PC-9 (cell line): ENCODE data around the gene IL16. TPM values are rescaled to one million over a fixed set of nuclear protein-coding genes. Genes with fewer than 3 reads are reported as not detected.

Experiments used
- BruUV-seq: library from RNA; stranded (reverse); fragments of 400-500 nt; replicated peaks from 2 replicates; lab custom pipeline; 2021; lab: Mats Ljungman, UMichigan
- CTCF ChIA-PET: fragments of 300-600 bp; sonication (Branson Sonifier 250); formaldehyde crosslinking; loops from one replicate; lab custom pipeline; 2022; ENCODE audit warnings: antibody characterized with exemption; lab: Charles Lee
- POLR2A ChIA-PET: fragments of 300-600 bp; sonication (Branson Sonifier 250); formaldehyde crosslinking; loops from one replicate; lab custom pipeline; 2022; ENCODE audit warnings: antibody characterized with exemption; ENCODE audit not compliant: unreplicated experiment; lab: Charles Lee
- DNase-seq, 2 experiments: peaks; one replicate each; pipeline versions ENCODE4 v3.0.0 to v3.0.0-alpha.2; 2015 to 2022; ENCODE audit warnings: mixed read lengths in 1 of 2
- H2AFZ ChIP-seq: fragments of 200-600 bp; sonication (generic); 2 replicates; pipeline ENCODE4 v1.8.1; 2017; ENCODE audit warnings: antibody characterized with exemption
- H3F3A ChIP-seq: fragments of 200-600 bp; sonication (generic); 2 replicates; pipeline ENCODE4 v1.8.1; 2017; ENCODE audit warnings: antibody characterized with exemption, mild to moderate bottlenecking, low read depth; ENCODE audit not compliant: insufficient read depth
- H3K27ac ChIP-seq: fragments of 200-600 bp; sonication (generic); 2 replicates; pipeline ENCODE4 v1.6.1; 2016; ENCODE audit warnings: mixed run types
- H3K27me3 ChIP-seq: fragments of 200-600 bp; sonication (generic); 2 replicates; pipeline ENCODE4 v1.6.1; 2016; ENCODE audit warnings: low read depth, mixed run types; ENCODE audit not compliant: insufficient read depth
- H3K36me3 ChIP-seq: fragments of 200-600 bp; sonication (generic); 2 replicates; pipeline ENCODE4 v1.6.1; 2016; ENCODE audit warnings: low read depth, mixed run types
- H3K4me1 ChIP-seq: fragments of 200-600 bp; sonication (generic); replicated peaks from 2 replicates; pipeline ENCODE4 v1.6.1; 2016; ENCODE audit warnings: mixed run types; ENCODE audit not compliant: insufficient read depth
- H3K4me2 ChIP-seq: fragments of 200-600 bp; sonication (generic); 2 replicates; pipeline ENCODE4 v1.6.1; 2017; ENCODE audit warnings: mixed run types
- H3K4me3 ChIP-seq: fragments of 200-600 bp; sonication (generic); 2 replicates; pipeline ENCODE4 v1.6.1; 2016; ENCODE audit warnings: mixed run types
- H3K79me2 ChIP-seq: fragments of 200-600 bp; sonication (generic); 2 replicates; pipeline ENCODE4 v1.6.1; 2017; ENCODE audit warnings: low read depth, mixed run types
- H3K9me2 ChIP-seq: fragments of 200-600 bp; sonication (generic); 2 replicates; pipeline ENCODE4 v1.8.1; 2017; ENCODE audit warnings: mild to moderate bottlenecking; ENCODE audit not compliant: insufficient read depth
- H3K9me3 ChIP-seq: fragments of 200-600 bp; sonication (generic); 2 replicates; pipeline ENCODE4 v1.8.1; 2016; ENCODE audit warnings: low read depth; ENCODE audit not compliant: insufficient read depth
- H4K20me1 ChIP-seq: fragments of 200-600 bp; sonication (generic); 2 replicates; pipeline ENCODE4 v1.8.1; 2017; ENCODE audit not compliant: insufficient read depth
- CTCF ChIP-seq: fragments of 200-600 bp; sonication (generic); conservative IDR thresholded peaks from 2 replicates; pipeline ENCODE4 v1.6.1; 2017; ENCODE audit warnings: mixed run types, antibody characterized with exemption, mild to moderate bottlenecking, moderate library complexity
- EZH2 ChIP-seq: fragments of 200-600 bp; sonication (generic); IDR thresholded peaks from 2 replicates; pipeline ENCODE4 v1.8.0; 2017; ENCODE audit warnings: antibody characterized with exemption, low read depth
- intact Hi-C: fragments of 100-400 bp; cut with micrococcal nuclease; formaldehyde crosslinking; loops from one replicate; pipeline ENCODE4 v1.10.0; 2022; ENCODE audit not compliant: unreplicated experiment
- total RNA-seq: library from RNA; stranded (reverse); gene quantifications from 2 replicates; pipeline ENCODE4 v1.2.3, GENCODE V29; 2021

IL16 gene
- total RNA-seq, 1 experiment from 2014 or later: 0.50 TPM

GRCh38 chr15:81171286-81171685 lies 25.4 kb upstream of the IL16 start:
- CTCF ChIA-PET: no interaction called here
- no peak for TF ChIP-seq EZH2
- Histone ChIP-seq H3K27ac (no peak overlapping the region), H3K4me3 (no peak overlapping the region), H2AFZ (no peak overlapping the region), H3K79me2 (no peaks in the 10 kb centered on the region), H3K9me2 (no peaks in the 10 kb centered on the region), H3K27me3 (peaks cover 26% of the 10 kb centered on the region), H4K20me1 (no peaks in the 10 kb centered on the region), H3K9me3 (no peaks in the 10 kb centered on the region), H3K4me1 (no peaks in the 10 kb centered on the region), H3K36me3 (no peaks in the 10 kb centered on the region), H3K4me2 (no peak overlapping the region), H3F3A (no peaks in the 10 kb centered on the region)
- intact Hi-C loops: no loop called here
- no TSS peak for BruUV-seq
- POLR2A ChIA-PET: no interaction called here
- no peak for DNase-seq

DNA sequence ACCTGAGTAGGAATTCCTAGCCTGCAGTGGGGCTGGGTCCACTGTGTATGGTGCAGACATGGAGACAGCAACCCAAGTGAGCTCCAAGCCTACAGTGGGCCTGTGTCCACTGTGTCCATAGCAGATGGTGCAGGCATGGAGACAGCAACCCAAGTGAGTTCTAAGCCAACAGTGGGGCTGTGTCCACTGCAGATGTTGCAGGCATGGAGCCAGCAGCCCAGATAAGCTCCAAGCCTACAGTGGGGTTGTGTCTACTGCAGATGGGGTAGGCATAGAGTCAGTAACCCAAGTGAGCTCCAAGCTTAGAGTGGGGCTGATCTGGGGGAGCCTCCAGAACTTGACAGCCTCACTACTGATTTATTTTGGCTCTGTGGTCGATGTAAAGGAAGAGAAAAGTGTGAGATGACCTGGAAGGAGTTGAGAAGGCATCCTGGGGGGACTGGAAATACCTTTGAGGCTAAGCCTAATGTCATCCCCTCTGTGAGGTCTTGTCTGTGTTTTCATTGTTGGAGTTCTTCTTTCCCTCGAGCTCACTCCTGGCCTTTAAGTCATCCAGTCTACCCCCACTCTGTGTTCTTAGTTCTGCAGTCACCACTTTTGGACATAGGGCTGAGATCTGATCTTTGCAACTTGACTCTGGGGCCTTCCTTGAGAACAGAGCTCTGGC lies 22.4 kb upstream of the IL16 start:
- ChIA-PET CTCF (no interaction called here), POLR2A (no interaction called here)
- intact Hi-C loops: no loop called here
- H3K79me2 ChIP-seq: no peaks in the 10 kb centered on the region
- no peak overlapping the region for H2AFZ ChIP-seq
- no peaks in the 10 kb centered on the region for H3F3A ChIP-seq
- TF ChIP-seq CTCF (no peak), EZH2 (no peak)
- H3K4me2 ChIP-seq: no peak overlapping the region
- H4K20me1 ChIP-seq: no peaks in the 10 kb centered on the region
- H3K9me3 ChIP-seq: no peaks in the 10 kb centered on the region
- H3K9me2 ChIP-seq: no peaks in the 10 kb centered on the region
- no peak for DNase-seq
- no peak overlapping the region for H3K4me3 ChIP-seq
- no TSS peak for BruUV-seq
- H3K4me1 ChIP-seq: no peaks in the 10 kb centered on the region
- H3K27me3 ChIP-seq: peaks cover 41% of the 10 kb centered on the region
- no peaks in the 10 kb centered on the region for H3K36me3 ChIP-seq
- no peak overlapping the region for H3K27ac ChIP-seq

- intact Hi-C loops: no loop called here
- ChIA-PET CTCF (no interaction called here), POLR2A (no interaction called here)
- Histone ChIP-seq H3K4me2 (no peak overlapping the region), H3K9me3 (no peaks in the 10 kb centered on the region), H3K4me1 (no peaks in the 10 kb centered on the region), H3F3A (no peaks in the 10 kb centered on the region), H3K27me3 (peaks cover 47% of the 10 kb centered on the region), H3K27ac (no peak overlapping the region), H3K9me2 (no peaks in the 10 kb centered on the region), H2AFZ (no peak overlapping the region), H3K36me3 (no peaks in the 10 kb centered on the region), H4K20me1 (no peaks in the 10 kb centered on the region), H3K4me3 (no peak overlapping the region), H3K79me2 (no peaks in the 10 kb centered on the region)
- TF ChIP-seq CTCF: no peak
- DNase-seq: no peak
- BruUV-seq: no TSS peak
These were observed 21.8 kb upstream of the IL16 start for GRCh38 chr15:81174792-81175327.

DNA sequence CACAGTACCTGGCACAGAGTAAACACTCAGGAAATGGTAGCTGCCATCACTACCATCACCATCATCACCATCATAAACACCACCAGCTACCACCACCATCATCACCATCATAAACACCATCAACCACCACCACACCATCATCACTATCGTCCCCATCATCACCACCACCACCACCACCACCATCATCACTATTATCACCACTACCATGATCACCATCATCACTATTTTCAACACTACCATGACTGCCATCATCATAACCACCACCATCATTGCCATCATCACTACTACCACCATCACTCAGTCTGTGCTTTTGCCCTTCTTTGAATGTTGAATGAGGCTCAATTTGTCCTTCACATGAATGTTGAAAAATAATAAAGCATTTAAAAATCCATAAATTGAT lies 21.2 kb upstream of the IL16 start:
- no peak overlapping the region for H3K27ac ChIP-seq
- no peak for DNase-seq
- intact Hi-C loops: no loop called here
- H4K20me1 ChIP-seq: no peaks in the 10 kb centered on the region
- ChIA-PET POLR2A (no interaction called here), CTCF (no interaction called here)
- no peaks in the 10 kb centered on the region for H3K79me2 ChIP-seq
- no peaks in the 10 kb centered on the region for H3F3A ChIP-seq
- no peak overlapping the region for H3K4me2 ChIP-seq
- H3K9me2 ChIP-seq: no peaks in the 10 kb centered on the region
- peaks cover 48% of the 10 kb centered on the region for H3K27me3 ChIP-seq
- H3K36me3 ChIP-seq: no peaks in the 10 kb centered on the region
- H3K4me1 ChIP-seq: no peaks in the 10 kb centered on the region
- no TSS peak for BruUV-seq
- no peaks in the 10 kb centered on the region for H3K9me3 ChIP-seq
- H3K4me3 ChIP-seq: no peak overlapping the region
- TF ChIP-seq CTCF (no peak), EZH2 (no peak)
- no peak overlapping the region for H2AFZ ChIP-seq
